ENCODE data around the gene DYNAP.

Gene DYNAP, protein sequence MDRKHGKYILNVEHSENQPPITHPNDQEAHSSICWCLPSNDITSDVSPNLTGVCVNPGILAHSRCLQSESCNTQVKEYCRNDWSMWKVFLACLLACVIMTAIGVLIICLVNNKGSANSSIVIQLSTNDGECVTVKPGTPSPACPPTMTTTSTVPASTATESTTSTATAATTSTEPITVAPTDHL

GRCh38 chr18:54590945-54591344, at the start of gene DYNAP:
TSS of gene DYNAP (plus strand) at chr18:54591245. CDS start at chr18:54591283, 38 bp downstream.
- no peak for DNase-seq

- no peak for DNase-seq
Measured at GRCh38 chr18:54551590-54551989, 39.5 kb upstream of the DYNAP start.

- DNase-seq: no peak
Measured at GRCh38 chr18:54555286-54555685, 35.8 kb upstream of the DYNAP start.

GRCh38 chr18:54555996-54556395, 35.0 kb upstream of the DYNAP start:
- no peak for DNase-seq

- DNase-seq: no peak
Measured at GRCh38 chr18:54557958-54558357, 33.1 kb upstream of the DYNAP start.

DNA sequence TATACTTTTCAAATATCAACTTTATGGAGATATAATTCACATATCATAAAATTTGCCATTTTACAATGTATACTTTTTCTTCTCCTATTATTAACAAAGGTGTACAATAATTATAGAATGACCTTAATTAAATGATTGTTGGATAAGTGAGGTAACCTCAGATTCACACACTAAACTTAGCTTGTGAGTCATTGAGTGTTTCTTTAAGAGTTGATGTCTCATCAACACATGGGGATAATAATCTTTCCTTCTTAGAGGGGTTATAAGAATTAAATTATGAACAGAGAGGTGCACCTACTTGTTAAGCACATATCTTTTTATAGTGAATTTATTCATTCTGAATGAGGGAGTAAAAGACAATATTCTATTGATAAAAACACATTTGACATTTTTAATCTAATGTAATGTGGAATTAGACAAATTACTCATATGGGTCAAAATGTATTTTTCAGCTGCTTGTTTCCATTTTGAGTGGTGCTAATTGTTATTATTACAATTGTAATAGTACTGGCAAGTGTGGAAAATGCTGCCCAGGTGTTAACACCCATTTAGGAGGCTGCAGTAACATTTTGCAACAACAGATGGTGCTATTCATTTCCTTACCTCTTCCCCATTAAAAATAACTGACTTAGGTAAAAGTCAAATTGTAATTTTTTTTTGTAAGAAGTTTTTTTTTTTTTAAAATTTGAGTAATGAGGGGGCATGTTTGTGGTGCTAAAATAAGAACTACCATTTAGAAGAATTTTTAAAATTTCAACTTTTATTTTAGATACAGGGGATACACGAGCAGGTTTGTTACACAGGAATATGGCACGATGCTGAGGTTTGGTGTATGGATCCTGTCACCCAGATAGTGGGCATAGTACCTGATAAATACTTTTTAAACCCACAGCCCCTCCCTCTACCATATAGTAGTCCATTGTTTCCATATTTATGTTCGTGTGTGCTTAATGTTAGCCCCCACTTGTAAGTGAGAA, 32.1 kb upstream of the DYNAP start:
- peak in 1 of 2 donors; percentile 47 for DNase-seq

- DNase-seq: no peak
Measured at GRCh38 chr18:54561706-54562267, 29.3 kb upstream of the DYNAP start.

DNA sequence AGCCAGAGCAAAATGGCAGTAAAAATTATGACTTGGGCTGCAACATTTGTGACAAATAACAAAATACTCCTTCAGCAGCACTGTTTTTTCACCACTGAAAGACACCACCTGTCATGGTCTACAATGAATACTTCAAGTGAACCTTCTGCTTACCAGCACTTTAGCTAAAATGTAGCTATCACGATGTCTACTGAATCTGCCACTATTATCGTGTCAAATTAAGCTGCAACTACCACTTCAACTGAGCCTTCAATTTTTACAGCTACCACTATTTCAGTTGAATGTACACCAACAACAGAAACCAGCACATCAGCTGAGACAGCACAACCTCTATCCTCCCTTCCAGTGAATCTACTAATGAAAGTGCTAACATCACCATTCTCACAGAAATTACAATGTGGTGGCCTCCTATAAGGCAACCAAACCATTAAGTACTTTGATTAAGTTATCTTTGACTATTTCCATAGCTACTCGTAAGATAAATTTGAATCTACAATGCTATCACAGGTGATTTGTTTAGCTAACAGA, 10.8 kb upstream of the DYNAP start:
- DNase-seq: no peak

GRCh38 chr18:54584065-54584464, 7.0 kb upstream of the DYNAP start:
- no peak for DNase-seq

- no peak for DNase-seq
Measured at GRCh38 chr18:54585743-54586142, 5.3 kb upstream of the DYNAP start.

- no peak for DNase-seq
Measured at GRCh38 chr18:54604211-54604610, 13.2 kb downstream of the DYNAP start.

- no peak for DNase-seq
Measured at GRCh38 chr18:54606835-54607212, 15.8 kb downstream of the DYNAP start.

GRCh38 chr18:54607213-54608027, 16.4 kb downstream of the DYNAP start:
- DNase-seq: peak; percentile 8 to 21

DNA sequence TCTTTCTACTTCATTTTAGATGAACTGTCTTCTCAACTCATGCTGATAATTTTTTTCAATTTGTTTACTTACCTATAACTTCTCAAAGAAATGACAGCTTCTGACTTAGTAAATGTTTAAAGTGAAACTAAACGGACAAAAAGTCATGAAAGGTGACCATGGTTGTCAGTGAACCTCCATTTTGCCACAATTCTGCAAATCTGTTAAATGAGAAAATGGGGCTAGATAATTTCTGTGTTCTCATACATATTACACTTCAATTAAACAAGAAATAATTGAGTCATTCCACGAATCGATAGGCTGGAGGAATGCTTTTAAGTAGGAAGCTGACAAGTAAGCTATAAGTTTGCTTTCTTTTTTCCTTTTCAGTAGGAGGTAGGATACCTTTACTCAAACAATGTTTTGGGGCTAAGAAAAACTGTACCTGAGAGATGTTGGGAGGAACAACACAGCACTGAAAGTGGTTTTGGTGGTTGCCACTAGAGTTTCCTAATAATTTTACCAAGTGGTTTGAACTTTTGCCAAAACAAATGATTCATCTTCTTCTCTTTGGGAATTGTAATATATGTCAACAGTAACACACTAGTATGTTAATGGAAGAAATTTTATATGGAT, 17.1 kb downstream of the DYNAP start:
- peak in 1 of 2 donors; percentile 2 for DNase-seq

GRCh38 chr18:54611816-54612215, 20.8 kb downstream of the DYNAP start:
- no peak for DNase-seq

DNA sequence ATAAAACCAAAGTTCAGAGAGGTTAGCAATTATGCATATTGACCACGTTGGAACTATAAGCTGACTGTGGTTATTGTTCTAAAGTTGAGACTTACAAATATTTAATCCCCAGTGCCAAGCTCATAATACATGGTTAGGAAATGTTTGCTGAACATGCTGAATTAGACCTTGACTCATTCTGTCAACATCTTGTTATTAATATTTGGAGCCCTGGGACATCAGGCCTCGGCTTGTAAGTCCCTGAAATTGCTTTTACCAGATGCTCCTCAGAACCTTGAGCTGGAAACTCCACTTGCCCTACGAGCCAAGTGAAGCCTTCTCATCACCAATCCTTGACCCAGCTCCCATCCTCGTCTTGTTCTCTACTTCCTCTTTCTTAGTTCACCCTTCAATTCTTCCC, 21.2 kb downstream of the DYNAP start:
- no peak for DNase-seq

GRCh38 chr18:54613174-54613573, 22.1 kb downstream of the DYNAP start:
- DNase-seq: no peak

DNA sequence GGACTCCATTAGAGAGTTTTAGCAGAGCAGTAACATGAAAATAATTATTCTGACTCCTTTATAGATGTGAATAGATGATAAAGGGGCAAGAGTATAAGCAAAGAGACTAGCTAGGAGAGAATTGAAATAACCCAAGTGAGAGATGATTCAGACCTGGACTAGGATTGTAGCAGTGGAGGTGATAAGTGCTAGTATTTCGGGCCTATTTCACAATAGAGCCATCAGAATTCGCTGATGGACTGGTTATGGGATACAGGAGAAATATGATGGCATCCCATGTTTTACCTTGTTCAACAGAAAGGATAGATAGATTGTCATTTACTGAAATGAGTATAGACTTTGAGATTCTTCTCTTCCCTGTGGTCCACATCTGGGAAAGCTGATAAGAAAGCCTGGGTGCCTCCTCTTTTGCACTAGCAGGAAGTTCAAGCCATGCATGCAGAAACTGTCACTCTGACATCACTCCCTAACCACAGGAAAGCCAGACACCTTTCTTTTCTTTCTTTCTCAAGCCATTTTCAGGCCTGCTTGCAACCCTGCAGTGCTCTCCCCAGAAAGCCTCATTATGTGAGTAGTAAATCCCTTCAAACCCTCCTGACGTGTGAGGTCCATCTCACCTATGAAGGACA, 25.3 kb downstream of the DYNAP start:
- DNase-seq: no peak

DNA sequence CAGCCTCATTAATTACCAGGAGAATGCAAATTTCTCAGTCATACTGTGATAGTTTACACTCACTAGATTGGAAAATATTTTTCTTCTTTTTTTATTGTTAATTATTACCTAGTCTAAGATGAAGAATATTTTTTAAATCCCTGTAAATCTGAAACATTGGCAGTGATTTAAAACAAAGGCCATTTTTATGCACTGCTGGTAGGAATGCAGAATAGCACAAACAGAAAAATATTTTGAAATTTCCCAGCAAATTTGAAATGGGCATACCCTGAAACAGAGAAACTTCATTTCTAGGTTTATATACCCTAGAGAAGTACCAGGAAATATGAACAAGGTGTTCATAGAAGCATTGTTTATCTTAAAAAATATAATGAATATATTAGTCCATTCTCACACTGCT, 31.0 kb downstream of the DYNAP start:
- DNase-seq: no peak

- no peak for DNase-seq
Measured at GRCh38 chr18:54626779-54627178, 35.7 kb downstream of the DYNAP start.

GRCh38 chr18:54630963-54631362, 39.9 kb downstream of the DYNAP start:
- DNase-seq: no peak

GRCh38 chr18:54636217-54636616, 45.2 kb downstream of the DYNAP start:
- DNase-seq: no peak
